ENCODE results near the gene CD36. TPM values are rescaled to one million over a fixed set of nuclear protein-coding genes. Genes with fewer than 3 reads are reported as not detected.

Gene CD36
- total and polyA plus RNA-seq, 2 donors (not counting 3 experiments of a cell fraction or from before 2014, with no cell fraction given): 0.58 to 0.87 TPM

- dilution Hi-C loops (cut with MboI; ENCODE audit: extremely low pct_ligation_motif_present, low sequenced_read_pairs) (no loop called here), intact Hi-C loops (cut with micrococcal nuclease) (no loop called here)
- H3K4me1 ChIP-seq (ENCODE audit: control insufficient read depth, extremely low read depth, insufficient read depth, low read length): peaks cover 2% of the 10 kb centered on the region
- no peaks in the 10 kb centered on the region for H3K36me3 ChIP-seq (ENCODE audit: control insufficient read depth in 2 of 2, extremely low read depth in 1 of 2, insufficient read depth in 2 of 2, low read length in 2 of 2)
- TF ChIP-seq MAX (IDR thresholded peaks at IDR 0.05; ENCODE audit: insufficient read depth, insufficient read length): no peak
- TF ChIP-seq JUN (IDR thresholded peaks at IDR 0.05; ENCODE audit: borderline replicate concordance, insufficient read depth, insufficient read length, low read depth): no peak
- TF ChIP-seq CTCF (IDR thresholded peaks at IDR 0.05; ENCODE audit: extremely low read depth in 1 of 2, insufficient read depth in 1 of 2, low read depth in 1 of 2, low read length in 2 of 2): no peak
- TF ChIP-seq MYC (IDR thresholded peaks at IDR 0.05; ENCODE audit: low read depth, low read length): no peak
- TF ChIP-seq EZH2 (IDR thresholded peaks at IDR 0.05; ENCODE audit: borderline replicate concordance, low read depth, low read length, severe bottlenecking): no peak
- TF ChIP-seq POLR2AphosphoS5 (IDR thresholded peaks at IDR 0.05; ENCODE audit: insufficient read depth, low read depth, low read length): no peak
- TF ChIP-seq GATA2 (IDR thresholded peaks at IDR 0.05; ENCODE audit: insufficient read depth, insufficient read length, low read depth, low read length): no peak
- TF ChIP-seq POLR2A (IDR thresholded peaks at IDR 0.05; ENCODE audit: low read depth, low read length): no peak
- TF ChIP-seq FOS (IDR thresholded peaks at IDR 0.05; ENCODE audit: borderline replicate concordance, insufficient read depth, low read length): no peak
- H3K27ac ChIP-seq (ENCODE audit: insufficient read depth, low read depth, low read length): no peak overlapping the region
- no peaks in the 10 kb centered on the region for H3K27me3 ChIP-seq (ENCODE audit: control insufficient read depth in 2 of 2, insufficient read depth in 2 of 2, low read length in 2 of 2)
- FAIRE-seq: no peak
- ChIA-PET POLR2A (no interaction called here), CTCF (no interaction called here)
- BruUV-seq (replicated peaks): no TSS peak
- H3K4me2 ChIP-seq (ENCODE audit: insufficient read depth, low read length): no peak overlapping the region
- H3K9ac ChIP-seq (replicated peaks; ENCODE audit: extremely low read depth, insufficient read depth, low read length): no peak overlapping the region
- no peak overlapping the region for H2AFZ ChIP-seq (ENCODE audit: low read depth, low read length)
- no peaks in the 10 kb centered on the region for H3K79me2 ChIP-seq (ENCODE audit: control insufficient read depth, insufficient read depth, low read length)
- H3K9me1 ChIP-seq (replicated peaks; ENCODE audit: control insufficient read depth, extremely low read depth, insufficient read depth, low read length): no peaks in the 10 kb centered on the region
- H4K20me1 ChIP-seq (replicated peaks; ENCODE audit: control insufficient read depth, extremely low read depth, insufficient read depth, low read length): no peaks in the 10 kb centered on the region
- H3K9me3 ChIP-seq (replicated peaks; ENCODE audit: control insufficient read depth, insufficient read depth, low read length): no peaks in the 10 kb centered on the region
- H3K4me3 ChIP-seq (replicated peaks in 1 of 3; ENCODE audit: insufficient read depth in 1 of 3, low read depth in 1 of 3, low read length in 3 of 3): no peak overlapping the region
- DNase-seq (ENCODE audit: low read depth, low spot score): no peak
Measured at GRCh38 chr7:80614851-80615271, 23.6 kb upstream of the CD36 start.
